ENCODE data around the gene AP3D1.

AP3D1 gene

GRCh38 chr19:2081873-2082810, 69.2 kb downstream of the AP3D1 start:
- no peak for DNase-seq

GRCh38 chr19:2080336-2080988, 70.9 kb downstream of the AP3D1 start:
- DNase-seq: no peak

GRCh38 chr19:2079865-2080301, 71.5 kb downstream of the AP3D1 start:
- DNase-seq: no peak

GRCh38 chr19:2079076-2079864, 72.1 kb downstream of the AP3D1 start:
- no peak for DNase-seq

GRCh38 chr19:2077833-2078619, 73.3 kb downstream of the AP3D1 start:
- no peak for DNase-seq

GRCh38 chr19:2077398-2077797, 74.0 kb downstream of the AP3D1 start:
- no peak for DNase-seq

- no peak for DNase-seq
Observed at GRCh38 chr19:2076526-2076944, 74.8 kb downstream of the AP3D1 start.

GRCh38 chr19:2072757-2073551, 78.4 kb downstream of the AP3D1 start:
- no peak for DNase-seq

- no peak for DNase-seq
Observed at GRCh38 chr19:2070986-2071673, 80.2 kb downstream of the AP3D1 start.

- no peak for DNase-seq
Observed at GRCh38 chr19:2070436-2070827, 80.9 kb downstream of the AP3D1 start.

- DNase-seq: no peak
Observed at GRCh38 chr19:2064788-2065524, 86.4 kb downstream of the AP3D1 start.

- DNase-seq: no peak
Observed at GRCh38 chr19:2064395-2064787, 87.0 kb downstream of the AP3D1 start.

- DNase-seq: no peak
Observed at GRCh38 chr19:2063824-2064223, 87.5 kb downstream of the AP3D1 start.

GRCh38 chr19:2062770-2063169, 88.6 kb downstream of the AP3D1 start:
- no peak for DNase-seq

- DNase-seq: no peak
Observed at GRCh38 chr19:2062389-2062729, 89.0 kb downstream of the AP3D1 start.

GRCh38 chr19:2061495-2062388, 89.6 kb downstream of the AP3D1 start:
- DNase-seq: peak; percentile 96

- DNase-seq: no peak
Observed at GRCh38 chr19:2060884-2061494, 90.4 kb downstream of the AP3D1 start.

GRCh38 chr19:2059422-2060201, 91.8 kb downstream of the AP3D1 start:
- peak; percentile 34 for DNase-seq

Measured in DMS79 (cell line).